Measurements from ENCODE around the gene DERA.
"Not testable (repeated sequence)": the region's sequence is repeated elsewhere in the genome, so short reads cannot be mapped to it uniquely, and the experiment has no call there.

DERA gene

DNA sequence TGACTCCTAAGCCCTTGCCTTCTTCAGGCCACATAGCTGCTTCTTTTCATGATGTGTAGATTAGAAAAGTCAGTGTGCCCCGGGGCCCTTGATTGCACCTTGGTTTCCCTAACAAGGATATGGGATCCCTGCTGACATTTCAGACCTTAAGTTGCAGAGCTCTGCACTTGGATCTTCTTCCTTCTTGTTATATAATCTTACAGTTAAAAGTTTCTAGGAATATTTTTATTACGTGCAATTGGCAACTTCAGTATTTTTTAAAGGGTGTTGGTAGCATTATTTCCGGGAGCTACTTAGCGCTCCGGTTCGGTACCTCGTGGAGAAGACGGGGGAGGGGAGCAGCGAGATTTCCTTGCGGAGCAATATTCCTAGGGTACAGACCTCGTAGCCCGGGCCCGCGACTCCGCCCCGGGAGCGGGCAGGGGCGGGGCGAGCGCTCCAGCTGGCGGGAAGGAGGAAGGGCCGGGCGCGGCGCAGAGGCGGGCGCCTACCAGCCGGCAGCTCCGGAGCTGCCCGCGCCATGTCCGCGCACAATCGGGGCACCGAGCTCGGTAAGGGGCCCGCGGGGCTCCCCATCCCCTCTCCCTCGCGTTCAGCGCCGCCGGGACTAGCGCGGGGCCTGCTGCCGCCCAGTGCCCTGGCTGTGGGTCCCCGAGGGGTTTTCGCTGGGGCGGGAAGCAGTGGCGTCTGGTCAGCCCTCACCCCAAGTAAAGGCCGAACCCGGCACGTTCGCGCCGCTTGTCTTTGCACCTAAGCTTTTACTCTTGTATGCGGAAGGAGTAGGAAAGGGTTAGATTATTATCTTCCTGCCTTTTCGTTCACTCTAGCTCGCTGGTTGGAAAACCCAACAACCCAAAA, at the start of gene DERA:
Gene DERA (plus strand): TSS at position 469 of the 858 bp plus-strand sequence. CDS start 52 bp downstream, at position 521.
- DNase-seq (ENCODE audit: low read depth) = peak; percentile 74
- no peak for TF ChIP-seq CTCF (IDR thresholded peaks at IDR 0.05; ENCODE audit: insufficient read depth, low read depth, low read length, missing control alignments)
- peak within 1 kb of the TSS; percentile 85 for H3K4me3 ChIP-seq (ENCODE audit: low read depth, low read length)

DNA sequence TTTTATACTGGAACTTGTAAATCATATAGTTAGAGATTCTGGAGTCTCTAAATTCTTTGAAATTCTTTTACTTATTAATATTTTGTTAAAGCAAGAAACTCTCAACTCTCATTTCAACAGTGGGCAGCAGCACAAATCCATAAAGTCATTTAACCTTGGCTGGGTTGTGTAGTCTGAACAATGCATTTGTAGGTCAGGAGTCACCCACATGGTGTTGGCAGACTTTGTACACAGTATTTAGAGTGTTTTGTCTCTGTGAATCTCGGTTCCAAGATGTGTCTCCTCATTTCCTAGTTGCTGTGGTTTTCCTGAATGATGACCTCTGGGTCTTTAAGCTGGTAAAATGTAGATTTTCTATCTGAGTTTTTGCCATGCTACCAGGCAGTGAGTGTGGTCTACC, 49.7 kb upstream of the DERA start:
- H3K4me3 ChIP-seq (ENCODE audit: low read depth, low read length) = no peak overlapping the region
- DNase-seq (ENCODE audit: low read depth) = no peak
- no peak for TF ChIP-seq CTCF (IDR thresholded peaks at IDR 0.05; ENCODE audit: insufficient read depth, low read depth, low read length, missing control alignments)

- H3K4me3 ChIP-seq (ENCODE audit: low read depth, low read length) = no peak overlapping the region
- DNase-seq (ENCODE audit: low read depth) = no peak
- no peak for TF ChIP-seq CTCF (IDR thresholded peaks at IDR 0.05; ENCODE audit: insufficient read depth, low read depth, low read length, missing control alignments)
Observed at GRCh38 chr12:15862840-15863239, 48.3 kb upstream of the DERA start.

DNA sequence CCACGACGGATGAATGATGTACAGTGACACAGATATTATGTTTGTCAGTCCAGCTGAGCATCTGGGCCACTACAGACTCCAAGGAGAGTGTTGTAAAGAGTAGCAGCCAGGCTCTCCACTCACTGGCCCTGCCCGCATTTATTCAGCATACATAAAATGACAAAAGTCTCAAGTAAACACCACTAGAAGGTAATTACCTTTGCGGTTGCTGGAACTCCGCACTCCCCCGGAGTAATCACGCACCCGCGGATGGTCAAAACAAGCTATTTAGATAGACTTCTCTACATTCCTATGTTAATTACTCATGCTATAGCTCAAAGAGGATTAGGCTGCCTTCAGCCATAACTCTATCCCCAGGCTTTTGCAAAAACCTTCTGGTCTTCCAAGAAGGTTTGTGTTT, 47.8 kb upstream of the DERA start:
- no peak overlapping the region for H3K4me3 ChIP-seq (ENCODE audit: low read depth, low read length)
- TF ChIP-seq CTCF (IDR thresholded peaks at IDR 0.05; ENCODE audit: insufficient read depth, low read depth, low read length, missing control alignments) = no peak
- no peak for DNase-seq (ENCODE audit: low read depth)

DNA sequence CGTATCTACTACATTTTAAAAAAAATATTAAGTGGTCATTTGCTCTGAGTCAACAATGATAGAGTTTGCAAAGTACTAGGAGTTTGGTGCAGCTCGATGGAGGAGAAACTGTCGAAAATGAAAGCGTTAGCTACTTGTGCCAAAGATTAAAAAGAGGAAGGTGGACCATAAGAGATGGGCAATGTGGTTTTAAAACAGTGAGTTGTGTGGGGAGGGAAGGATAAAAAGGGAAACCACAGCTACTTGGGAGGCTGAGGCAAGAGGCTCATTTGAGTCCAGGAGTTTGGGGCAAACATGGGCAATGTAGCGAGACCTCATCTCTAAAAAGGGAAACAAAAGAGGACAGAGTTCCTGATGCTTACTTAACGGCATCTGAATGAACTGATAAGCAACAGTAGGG, 47.1 kb upstream of the DERA start:
- no peak overlapping the region for H3K4me3 ChIP-seq (ENCODE audit: low read depth, low read length)
- TF ChIP-seq CTCF (IDR thresholded peaks at IDR 0.05; ENCODE audit: insufficient read depth, low read depth, low read length, missing control alignments) = no peak

DNA sequence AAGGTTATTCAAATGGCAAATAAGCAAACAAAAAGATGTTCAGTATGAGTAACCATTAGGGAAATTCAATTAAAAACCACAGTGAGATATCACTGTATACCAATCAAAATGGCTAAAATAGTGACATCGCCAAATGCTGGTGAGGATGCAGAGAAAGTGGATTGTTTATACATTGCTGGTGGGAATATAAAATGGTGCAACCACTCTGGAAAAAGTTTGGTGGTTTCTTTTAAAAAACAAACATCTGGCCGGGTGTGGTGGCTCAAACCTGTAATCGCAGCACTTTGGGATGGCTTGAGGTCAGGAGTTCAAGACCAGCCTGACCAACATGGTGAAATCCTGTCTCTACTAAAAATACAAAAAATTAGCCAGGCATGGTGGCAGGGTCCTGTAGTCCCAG, 42.9 kb upstream of the DERA start:
- no peak for TF ChIP-seq CTCF (IDR thresholded peaks at IDR 0.05; ENCODE audit: insufficient read depth, low read depth, low read length, missing control alignments)
- no peak overlapping the region for H3K4me3 ChIP-seq (ENCODE audit: low read depth, low read length)
- DNase-seq (ENCODE audit: low read depth) = no peak

More for the DNA sequence above, 47.1 kb upstream of the DERA start:
- DNase-seq (ENCODE audit: low read depth) = peak; percentile 62

- no peak overlapping the region for H3K4me3 ChIP-seq (ENCODE audit: low read depth, low read length)
- no peak for DNase-seq (ENCODE audit: low read depth)
- no peak for TF ChIP-seq CTCF (IDR thresholded peaks at IDR 0.05; ENCODE audit: insufficient read depth, low read depth, low read length, missing control alignments)
Observed at GRCh38 chr12:15873556-15873955, 37.6 kb upstream of the DERA start.

- not testable (repeated sequence) for H3K4me3 ChIP-seq (ENCODE audit: low read depth, low read length); DNase-seq (ENCODE audit: low read depth)
Observed at GRCh38 chr12:15874556-15875145, 36.5 kb upstream of the DERA start.

Measured in GM12865 (cell line).